Measurements from ENCODE around the gene THAP7.

THAP7 gene

GRCh38 chr22:21030621-21031544 lies 29.0 kb upstream of the THAP7 start:
- no peak for DNase-seq

GRCh38 chr22:21030032-21030431 lies 28.1 kb upstream of the THAP7 start:
- no peak for DNase-seq

DNA sequence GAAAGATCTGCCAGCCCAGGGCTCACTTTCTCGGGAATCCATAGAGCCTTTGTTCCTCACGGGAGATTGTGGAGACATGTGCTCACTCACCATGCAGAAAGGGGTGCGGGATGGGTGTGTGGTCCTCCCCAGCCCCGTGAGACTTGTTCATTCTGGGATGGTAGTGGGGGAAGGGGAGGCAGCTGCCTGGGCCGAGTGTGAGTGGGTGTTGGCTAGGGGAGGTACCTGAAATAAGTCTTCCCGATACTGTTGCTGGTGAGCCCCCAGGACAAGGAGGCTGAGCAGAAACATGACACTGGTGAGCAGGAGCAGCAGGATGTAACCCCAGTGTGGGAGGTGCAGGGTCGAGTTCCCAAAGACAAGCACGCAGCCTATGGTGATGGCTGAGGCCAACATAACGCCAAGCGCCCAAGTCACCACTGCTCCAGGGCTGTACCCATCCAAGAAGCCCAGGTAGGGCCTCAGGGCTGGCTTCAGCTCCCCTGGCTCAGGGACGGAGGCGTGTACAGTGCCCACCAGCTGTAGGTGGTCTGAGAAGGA lies 27.6 kb upstream of the THAP7 start:
- DNase-seq: no peak

- no peak for DNase-seq
These were observed 26.6 kb upstream of the THAP7 start for GRCh38 chr22:21028277-21029251.

GRCh38 chr22:21026783-21027692 lies 25.1 kb upstream of the THAP7 start:
- DNase-seq: no peak

- no peak for DNase-seq
These were observed 24.1 kb upstream of the THAP7 start for GRCh38 chr22:21025763-21026755.

GRCh38 chr22:21025266-21025665 lies 23.3 kb upstream of the THAP7 start:
- no peak for DNase-seq

- no peak for DNase-seq
These were observed 21.2 kb upstream of the THAP7 start for GRCh38 chr22:21022955-21023614.

DNA sequence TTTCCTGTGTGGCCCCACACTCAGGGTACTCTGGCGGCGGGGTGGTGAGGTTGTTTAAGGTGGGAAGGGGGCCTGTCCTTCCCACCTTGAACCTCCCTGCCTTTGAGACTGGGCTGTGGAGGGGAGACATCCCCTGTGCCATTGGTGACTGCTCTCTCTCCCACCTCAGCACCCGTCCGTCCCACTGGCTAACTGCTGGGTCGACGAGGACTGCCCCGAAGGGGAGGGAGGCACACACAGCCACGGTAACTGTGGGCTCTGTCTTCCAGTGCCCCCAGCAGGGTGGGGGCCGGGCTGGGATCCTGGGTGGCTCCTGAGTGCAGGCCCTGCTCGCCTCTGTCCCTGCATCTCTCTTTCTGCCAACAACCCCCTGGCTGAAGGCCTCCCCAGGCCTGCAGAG lies 20.6 kb upstream of the THAP7 start:
- no peak for DNase-seq

DNA sequence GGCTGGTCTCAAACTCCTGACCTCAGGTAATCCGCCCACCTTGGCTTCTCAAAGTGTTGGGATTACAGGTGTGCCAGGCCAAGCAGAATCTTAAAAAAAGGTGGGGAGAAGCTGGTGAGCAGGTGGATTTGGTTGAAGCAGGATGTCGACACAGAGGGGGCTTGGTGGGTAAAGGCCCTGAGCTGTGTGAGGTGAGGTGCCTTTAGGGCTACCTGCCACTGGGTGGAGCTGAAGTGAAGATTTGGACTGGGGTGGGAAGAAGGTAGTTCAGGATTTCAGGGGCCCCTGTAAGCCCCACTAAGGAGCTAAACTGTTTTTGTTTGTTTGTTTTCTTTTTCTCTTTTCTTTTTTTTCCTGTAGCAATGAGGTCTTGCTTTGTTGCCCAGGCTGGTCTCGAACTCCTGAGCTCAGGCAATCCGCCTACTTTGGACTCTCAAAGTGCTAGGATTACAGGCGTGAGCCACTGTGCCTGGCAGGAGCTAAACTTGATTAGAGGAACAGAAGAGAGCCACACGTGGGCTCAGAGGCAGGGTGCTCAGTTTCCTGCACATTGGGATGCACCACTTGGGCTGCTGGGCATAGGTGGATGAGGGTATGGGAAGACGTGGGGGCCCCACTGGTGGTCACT lies 19.0 kb upstream of the THAP7 start:
- DNase-seq: no peak

- DNase-seq: no peak
These were observed 16.4 kb upstream of the THAP7 start for GRCh38 chr22:21018314-21018713.

- no peak for DNase-seq
These were observed 14.9 kb upstream of the THAP7 start for GRCh38 chr22:21016644-21017420.

DNA sequence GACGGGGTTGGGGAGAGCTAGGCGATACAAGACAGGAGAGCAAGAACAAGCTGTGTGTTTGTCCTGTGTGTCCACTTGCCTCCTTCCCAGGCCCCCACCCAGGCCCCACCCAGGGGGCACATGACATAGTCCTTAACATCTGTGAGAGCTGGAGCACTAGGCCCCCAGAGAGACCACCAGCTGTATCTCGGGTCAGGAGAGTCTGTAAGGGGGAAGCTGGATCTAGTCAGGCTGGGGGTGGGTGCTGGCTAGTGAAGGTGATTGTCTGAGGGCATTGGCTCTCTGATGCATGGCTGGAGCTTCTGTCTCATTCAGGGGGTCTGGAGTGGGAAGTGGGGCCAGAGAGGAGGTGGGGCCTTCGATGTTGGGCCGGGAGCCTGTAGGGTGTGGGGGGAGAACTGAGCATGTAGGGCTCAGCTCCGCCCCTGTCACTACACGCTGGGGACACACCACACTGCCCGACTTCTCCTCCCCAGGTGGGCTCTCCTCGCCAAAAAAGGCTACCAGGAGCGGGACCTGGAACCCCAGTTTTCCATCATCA lies 13.6 kb upstream of the THAP7 start:
- DNase-seq: no peak

DNA sequence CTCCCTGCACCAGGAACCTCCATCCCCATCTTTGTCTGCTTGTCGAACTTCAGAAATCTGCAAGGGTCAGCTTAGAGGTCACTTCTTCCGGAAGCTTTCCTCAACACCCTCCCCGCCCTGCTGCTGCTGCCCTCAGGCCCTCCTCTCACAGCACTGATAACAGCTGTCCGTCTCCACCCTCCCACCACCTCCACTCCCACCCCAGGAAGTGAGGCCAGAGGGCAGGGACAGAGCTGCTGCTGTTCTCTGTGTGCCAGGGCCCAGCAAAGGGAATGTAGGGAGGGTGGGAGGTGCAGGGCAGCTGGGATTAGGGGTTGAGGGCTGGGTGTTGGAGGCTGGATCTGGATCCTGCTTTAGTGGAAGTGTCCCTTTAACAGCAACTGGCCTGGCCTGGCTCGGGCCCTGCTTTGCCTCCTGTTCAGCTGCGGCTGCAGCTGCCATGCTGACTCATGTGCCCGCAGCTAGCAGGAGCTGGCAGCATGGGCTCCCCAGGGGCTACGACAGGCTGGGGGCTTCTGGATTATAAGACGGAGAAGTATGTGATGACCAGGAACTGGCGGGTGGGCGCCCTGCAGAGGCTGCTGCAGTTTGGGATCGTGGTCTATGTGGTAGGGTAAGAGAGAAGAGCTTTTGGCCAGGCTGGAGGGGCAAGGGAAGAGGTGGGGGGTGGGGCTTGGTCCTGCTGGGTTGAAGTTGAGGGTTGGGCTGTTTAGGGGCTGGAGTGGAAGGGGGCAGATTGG lies 13.0 kb upstream of the THAP7 start, which contains the start of gene P2RX6:
TSS of gene P2RX6 (plus strand) at position 440 of the 740 bp plus-strand sequence. CDS start at position 450, 10 bp downstream.
- peak; percentile 19 for DNase-seq

- DNase-seq: peak; percentile 79
These were observed 12.3 kb upstream of the THAP7 start for GRCh38 chr22:21014202-21014725.

DNA sequence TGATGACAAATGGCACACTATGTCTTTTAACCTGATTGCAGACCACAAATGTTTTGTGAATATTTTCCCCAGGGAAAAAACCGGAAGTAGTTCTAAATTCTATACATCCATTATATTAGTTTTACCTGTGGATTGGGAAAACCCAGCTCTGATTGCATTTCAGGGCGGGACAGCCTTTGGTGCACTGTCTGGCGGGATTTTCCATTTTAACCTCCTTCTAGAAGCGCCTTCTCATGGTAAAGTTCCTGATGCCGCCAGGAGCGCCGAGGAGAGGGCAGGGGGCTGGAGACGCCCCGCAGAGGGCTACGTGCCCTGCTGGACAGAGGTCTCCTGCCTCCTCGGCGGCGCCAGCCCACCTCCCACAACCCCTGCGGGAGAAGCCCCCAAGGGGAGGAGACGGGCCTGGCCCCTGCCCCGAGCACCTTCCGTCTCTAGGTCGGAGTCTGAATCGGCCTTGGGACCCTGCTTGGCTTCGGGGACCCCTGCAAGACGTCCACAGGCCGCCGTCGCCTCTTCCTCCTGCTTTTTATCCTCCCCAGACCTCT lies 11.8 kb upstream of the THAP7 start:
- no peak for DNase-seq

Data from inflammatory macrophage treated with lipopolysaccharide for 4 hours (primary cell).